ENCODE data around the gene CASP3.

The CASP3 gene

DNA sequence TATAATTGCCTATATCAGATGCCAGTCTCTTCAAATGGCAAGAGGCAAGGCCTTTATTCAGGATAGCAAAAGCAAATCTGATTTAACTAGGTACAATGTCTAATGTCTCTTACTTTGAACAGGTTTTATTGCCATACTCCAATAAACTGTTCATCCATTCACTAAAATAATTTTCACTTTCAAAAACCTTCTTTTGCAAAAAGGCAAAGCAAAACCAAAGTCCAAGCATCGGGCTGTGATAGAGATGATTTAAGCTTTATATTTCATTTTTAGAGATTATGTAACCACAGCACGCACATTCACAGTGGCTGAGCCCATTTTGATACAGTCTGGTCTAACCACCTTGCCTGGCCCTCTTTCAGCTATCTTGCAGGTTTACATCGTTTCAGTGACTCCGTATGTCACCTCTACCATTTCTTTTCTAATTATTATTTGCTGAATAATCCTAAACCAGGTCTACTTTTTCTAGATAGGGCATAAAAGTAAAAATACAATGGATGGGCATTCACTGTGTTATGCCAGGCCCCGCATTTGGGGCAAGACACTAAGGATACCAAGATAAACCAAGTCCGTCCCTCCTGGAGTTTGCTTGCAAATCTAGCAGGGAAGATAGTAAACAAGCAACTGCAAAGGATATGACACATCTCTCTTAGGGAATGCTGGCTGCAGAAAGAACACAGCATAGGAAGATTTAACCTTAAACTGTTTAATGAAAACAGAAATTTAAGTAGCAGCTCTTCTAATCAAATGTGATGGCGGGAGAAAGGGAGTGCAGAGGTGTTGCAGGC, 1.8 kb downstream of the CASP3 start:
- TF ChIP-seq, protein P1, sequence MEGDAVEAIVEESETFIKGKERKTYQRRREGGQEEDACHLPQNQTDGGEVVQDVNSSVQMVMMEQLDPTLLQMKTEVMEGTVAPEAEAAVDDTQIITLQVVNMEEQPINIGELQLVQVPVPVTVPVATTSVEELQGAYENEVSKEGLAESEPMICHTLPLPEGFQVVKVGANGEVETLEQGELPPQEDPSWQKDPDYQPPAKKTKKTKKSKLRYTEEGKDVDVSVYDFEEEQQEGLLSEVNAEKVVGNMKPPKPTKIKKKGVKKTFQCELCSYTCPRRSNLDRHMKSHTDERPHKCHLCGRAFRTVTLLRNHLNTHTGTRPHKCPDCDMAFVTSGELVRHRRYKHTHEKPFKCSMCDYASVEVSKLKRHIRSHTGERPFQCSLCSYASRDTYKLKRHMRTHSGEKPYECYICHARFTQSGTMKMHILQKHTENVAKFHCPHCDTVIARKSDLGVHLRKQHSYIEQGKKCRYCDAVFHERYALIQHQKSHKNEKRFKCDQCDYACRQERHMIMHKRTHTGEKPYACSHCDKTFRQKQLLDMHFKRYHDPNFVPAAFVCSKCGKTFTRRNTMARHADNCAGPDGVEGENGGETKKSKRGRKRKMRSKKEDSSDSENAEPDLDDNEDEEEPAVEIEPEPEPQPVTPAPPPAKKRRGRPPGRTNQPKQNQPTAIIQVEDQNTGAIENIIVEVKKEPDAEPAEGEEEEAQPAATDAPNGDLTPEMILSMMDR (IDR thresholded peaks at IDR 0.05; ENCODE audit: insufficient read depth, low read depth, low read length, missing control alignments) = no peak
- peak overlapping the region; percentile 78 for H3K4me3 ChIP-seq (ENCODE audit: low read depth, low read length)
- no peak for DNase-seq (ENCODE audit: low read depth)

DNA sequence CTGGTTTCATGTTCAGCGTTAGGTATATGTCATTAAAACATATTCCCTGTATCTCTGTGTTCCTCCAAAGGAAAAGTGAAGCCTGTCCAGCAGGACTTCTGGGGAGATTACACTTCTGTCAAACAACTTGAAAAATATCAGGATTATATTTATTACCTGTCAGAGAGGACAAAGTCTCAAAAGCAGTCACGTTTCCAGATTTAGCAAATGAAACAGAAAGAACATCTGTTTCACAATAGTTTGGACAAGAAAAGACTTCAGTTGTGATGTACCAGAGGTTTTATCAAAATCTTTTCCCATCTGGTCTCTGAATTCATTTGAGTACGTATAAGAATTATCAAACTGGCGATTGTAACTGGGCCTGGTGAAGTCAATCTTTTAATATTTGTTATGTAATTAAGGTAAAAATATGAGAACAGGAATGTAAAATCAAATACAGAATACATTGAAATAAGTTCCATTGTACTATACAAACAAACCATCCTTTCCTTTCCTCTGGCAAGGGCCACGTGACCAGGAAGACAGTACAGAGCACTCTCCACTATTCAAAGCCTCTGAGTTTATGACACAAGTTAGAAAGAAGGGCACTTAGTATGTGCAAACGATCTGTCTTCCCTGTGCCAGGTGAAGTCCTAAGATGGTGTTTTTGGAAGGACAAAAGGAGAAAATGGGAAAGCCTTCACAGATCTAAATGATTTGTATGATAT, 3.2 kb downstream of the CASP3 start:
- peak overlapping the region; percentile 78 for H3K4me3 ChIP-seq (ENCODE audit: low read depth, low read length)
- peak; percentile 22 for DNase-seq (ENCODE audit: low read depth)
- TF ChIP-seq, protein P1 (IDR thresholded peaks at IDR 0.05; ENCODE audit: insufficient read depth, low read depth, low read length, missing control alignments) = no peak

DNA sequence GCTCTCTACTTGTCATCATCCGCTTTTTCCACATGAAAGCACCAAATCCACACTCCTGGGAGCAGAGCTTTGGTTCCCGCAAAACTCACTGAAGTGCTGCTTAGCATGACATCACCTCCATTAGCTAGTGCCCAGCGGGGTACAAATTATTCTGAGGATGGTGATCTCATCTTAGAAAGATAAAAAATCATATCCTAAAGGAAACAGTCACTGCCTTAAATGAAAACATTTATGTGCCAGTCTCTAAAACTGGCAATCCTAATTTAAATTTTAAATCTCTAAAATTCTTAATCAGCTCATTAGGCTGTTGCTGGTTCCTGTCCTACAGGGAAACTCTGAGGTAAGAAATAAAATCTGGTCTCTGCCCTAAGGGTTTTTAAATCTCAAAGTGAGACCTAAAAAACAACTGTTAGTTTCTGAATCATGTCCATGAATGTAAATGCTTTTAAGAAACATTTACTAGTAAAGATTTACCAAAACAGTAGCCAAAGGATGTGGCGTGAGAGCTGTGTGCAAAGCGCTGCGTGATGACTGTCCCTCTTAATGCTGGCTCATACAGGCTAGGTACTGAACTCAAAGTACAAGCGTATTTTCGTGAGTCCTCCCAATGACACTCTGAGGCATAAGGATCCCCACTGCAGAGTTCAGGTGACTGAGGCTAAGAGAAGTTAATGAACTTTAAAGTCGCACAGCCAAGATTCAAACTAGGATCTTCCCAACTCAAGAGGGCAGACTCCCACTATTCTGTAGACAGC, 4.5 kb downstream of the CASP3 start:
- TF ChIP-seq, protein P1 (IDR thresholded peaks at IDR 0.05; ENCODE audit: insufficient read depth, low read depth, low read length, missing control alignments) = no peak
- no peak for DNase-seq (ENCODE audit: low read depth)
- H3K4me3 ChIP-seq (ENCODE audit: low read depth, low read length) = no peak overlapping the region

DNA sequence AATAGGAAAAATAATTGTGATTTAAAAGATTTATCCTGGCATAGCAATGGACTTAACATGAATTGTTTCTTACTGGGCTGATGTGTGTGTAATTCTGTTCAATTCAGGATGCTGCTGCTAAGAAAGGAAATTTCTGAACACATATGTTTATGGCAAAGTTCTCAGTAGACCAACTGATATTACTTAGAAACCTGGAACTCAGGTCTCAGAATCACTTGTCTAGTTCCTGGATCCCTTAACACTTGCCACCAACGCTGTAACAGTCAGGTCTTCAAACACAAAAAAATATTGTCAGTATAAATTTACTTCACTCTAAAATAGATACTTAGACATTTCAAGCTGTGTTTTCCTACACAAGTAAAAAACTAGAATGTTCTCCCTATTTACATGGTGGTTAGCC, 5.5 kb downstream of the CASP3 start:
- H3K4me3 ChIP-seq (ENCODE audit: low read depth, low read length) = no peak overlapping the region
- no peak for DNase-seq (ENCODE audit: low read depth)

DNA sequence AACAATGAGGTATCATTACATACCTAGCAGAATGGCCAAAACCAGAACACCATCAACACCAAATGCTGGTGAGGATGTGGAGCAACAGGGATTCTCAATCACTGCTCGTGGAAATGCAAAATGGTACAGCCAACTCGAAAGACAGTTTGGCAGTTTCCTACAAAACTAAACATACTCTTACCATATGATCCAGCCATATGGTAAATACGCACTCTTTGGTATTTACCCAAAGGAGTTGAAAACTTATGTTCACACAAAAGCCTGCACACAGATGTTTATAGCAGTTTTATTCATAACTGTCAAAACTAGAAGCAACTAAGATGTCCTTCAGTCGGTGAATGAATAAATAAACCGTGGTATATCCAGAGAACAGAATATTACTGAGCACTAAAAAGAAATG, 7.8 kb downstream of the CASP3 start:
- TF ChIP-seq, protein P1 (IDR thresholded peaks at IDR 0.05; ENCODE audit: insufficient read depth, low read depth, low read length, missing control alignments) = no peak
- DNase-seq (ENCODE audit: low read depth) = no peak
- H3K4me3 ChIP-seq (ENCODE audit: low read depth, low read length) = no peak overlapping the region

More for the DNA sequence above, 5.5 kb downstream of the CASP3 start:
- TF ChIP-seq, protein P1 (IDR thresholded peaks at IDR 0.05; ENCODE audit: insufficient read depth, low read depth, low read length, missing control alignments) = no peak

DNA sequence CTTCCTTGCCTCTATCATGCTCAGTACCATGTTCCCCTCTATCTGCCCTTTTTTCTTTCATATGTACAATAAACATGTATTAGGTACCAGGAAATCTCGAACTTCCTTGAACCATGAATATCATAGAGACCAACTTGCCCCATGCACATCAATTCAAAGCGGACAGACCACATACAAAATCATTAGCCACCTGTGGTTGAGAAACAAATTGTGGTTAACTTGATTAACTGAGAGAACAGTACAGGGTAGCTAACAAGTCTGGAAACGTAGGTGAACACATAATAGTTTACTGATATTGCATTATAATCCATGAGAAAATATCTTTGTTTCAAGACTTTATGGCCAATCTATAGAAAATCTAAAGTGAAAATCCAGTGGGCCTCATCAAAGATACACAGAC, 8.2 kb downstream of the CASP3 start:
- TF ChIP-seq, protein P1 (IDR thresholded peaks at IDR 0.05; ENCODE audit: insufficient read depth, low read depth, low read length, missing control alignments) = no peak
- peak; percentile 25 for DNase-seq (ENCODE audit: low read depth)
- H3K4me3 ChIP-seq (ENCODE audit: low read depth, low read length) = no peak overlapping the region

All from GM12865 (cell line).